NCI-H1436 treated with DMSO at 0.1 percent for 48 hours (cell line): ENCODE measurements around the gene AIP.
"Not testable (repeated sequence)": the region's sequence is repeated elsewhere in the genome, so short reads cannot be mapped to it uniquely, and the experiment has no call there.

ENCODE experiments used
- DNase-seq: peaks from one replicate; lab custom pipeline; 2025; lab: John Stamatoyannopoulos, UW

Gene AIP

GRCh38 chr11:67468759-67469507 lies 13.9 kb upstream of the AIP start, which contains the start of gene TMEM134:
Gene TMEM134 (minus strand): TSS chr11:67469251. CDS start chr11:67469192, 59 bp downstream.
- peak; percentile 35 for DNase-seq

- DNase-seq, result no peak
These were observed 13.4 kb upstream of the AIP start for GRCh38 chr11:67469508-67469811.

- no peak for DNase-seq
These were observed 12.4 kb upstream of the AIP start for GRCh38 chr11:67470337-67471002.

GRCh38 chr11:67472882-67473281 lies 9.9 kb upstream of the AIP start:
- no peak for DNase-seq

GRCh38 chr11:67476692-67477091 lies 6.1 kb upstream of the AIP start:
- not testable (repeated sequence) for DNase-seq

GRCh38 chr11:67477344-67478050 lies 5.3 kb upstream of the AIP start:
- not testable (repeated sequence) for DNase-seq

- DNase-seq, result no peak
These were observed 475 bp upstream of the AIP start for GRCh38 chr11:67482275-67482826.

- DNase-seq, result no peak
These were observed 1.2 kb downstream of the AIP start for GRCh38 chr11:67483831-67484665.

GRCh38 chr11:67484847-67485311 lies 2.1 kb downstream of the AIP start:
- no peak for DNase-seq

GRCh38 chr11:67485873-67486361 lies 3.1 kb downstream of the AIP start:
- not testable (repeated sequence) for DNase-seq

GRCh38 chr11:67486481-67487195 lies 3.8 kb downstream of the AIP start:
- no peak for DNase-seq

- no peak for DNase-seq
These were observed 6.5 kb downstream of the AIP start for GRCh38 chr11:67489203-67489884.

- no peak for DNase-seq
These were observed 7.3 kb downstream of the AIP start for GRCh38 chr11:67489885-67490726.

- no peak for DNase-seq
These were observed 7.9 kb downstream of the AIP start for GRCh38 chr11:67490727-67491065.

GRCh38 chr11:67491276-67492068 lies 8.6 kb downstream of the AIP start:
- DNase-seq, result no peak

GRCh38 chr11:67492069-67492727 lies 9.4 kb downstream of the AIP start:
- no peak for DNase-seq

- DNase-seq, result no peak
These were observed 10.1 kb downstream of the AIP start for GRCh38 chr11:67492801-67493547.
